Uterus (tissue), 2 donors: ENCODE data around the gene ARFRP1.

ENCODE experiments used
- CTCF ChIP-seq, 4 experiments: fragments of 200-600 bp in 2 of 4; fragments of 450-650 bp in 2 of 4; sonication (generic) in 2 of 4; IDR thresholded peaks; one replicate each; pipeline ENCODE4 v1.5.1; 2016 to 2019; ENCODE audit warnings: antibody characterized with exemption in 4 of 4, mild to moderate bottlenecking in 2 of 4, moderate library complexity in 1 of 4
- POLR2A ChIP-seq, 2 donors: fragments of 450-650 bp; IDR thresholded peaks; one replicate each; pipeline ENCODE4 v1.6.1; 2016; ENCODE audit warnings: antibody characterized with exemption in 2 of 2, mild to moderate bottlenecking in 1 of 2, moderate library complexity in 1 of 2

GRCh38 chr20:63746751-63747315 lies 39.1 kb upstream of the ARFRP1 start:
- TF ChIP-seq CTCF (IDR thresholded peaks at IDR 0.05): no peak
- no peak for TF ChIP-seq POLR2A (IDR thresholded peaks at IDR 0.05)
